Frontal cortex (tissue), 4 donors: ENCODE data around the gene NUAK2. TPM values are rescaled to one million over a fixed set of nuclear protein-coding genes. Genes with fewer than 3 reads are reported as not detected.
"Not testable (repeated sequence)": the region's sequence is repeated elsewhere in the genome, so short reads cannot be mapped to it uniquely, and the experiment has no call there.

Experiments used
- DNase-seq, 2 donors: peaks; one replicate each; pipeline ENCODE4 v3.0.0; 2012; ENCODE audit warnings: low spot score in 2 of 2
- FAIRE-seq: peaks from 2 replicates; lab custom pipeline; 2012; peaks lifted over from hg19 to GRCh38; lab: Jason Lieb, UNC
- total RNA-seq: library from RNA; depleted of rRNA; stranded (reverse); fragments of >200 nt; gene quantifications from one replicate; pipeline ENCODE4 v1.2.3, GENCODE V29; 2014
- donor health status: control.
- donor health status: control.
- donor health status: control.

NUAK2 gene
- total RNA-seq, 1 donor from 2014 or later = 0.41 TPM

DNA sequence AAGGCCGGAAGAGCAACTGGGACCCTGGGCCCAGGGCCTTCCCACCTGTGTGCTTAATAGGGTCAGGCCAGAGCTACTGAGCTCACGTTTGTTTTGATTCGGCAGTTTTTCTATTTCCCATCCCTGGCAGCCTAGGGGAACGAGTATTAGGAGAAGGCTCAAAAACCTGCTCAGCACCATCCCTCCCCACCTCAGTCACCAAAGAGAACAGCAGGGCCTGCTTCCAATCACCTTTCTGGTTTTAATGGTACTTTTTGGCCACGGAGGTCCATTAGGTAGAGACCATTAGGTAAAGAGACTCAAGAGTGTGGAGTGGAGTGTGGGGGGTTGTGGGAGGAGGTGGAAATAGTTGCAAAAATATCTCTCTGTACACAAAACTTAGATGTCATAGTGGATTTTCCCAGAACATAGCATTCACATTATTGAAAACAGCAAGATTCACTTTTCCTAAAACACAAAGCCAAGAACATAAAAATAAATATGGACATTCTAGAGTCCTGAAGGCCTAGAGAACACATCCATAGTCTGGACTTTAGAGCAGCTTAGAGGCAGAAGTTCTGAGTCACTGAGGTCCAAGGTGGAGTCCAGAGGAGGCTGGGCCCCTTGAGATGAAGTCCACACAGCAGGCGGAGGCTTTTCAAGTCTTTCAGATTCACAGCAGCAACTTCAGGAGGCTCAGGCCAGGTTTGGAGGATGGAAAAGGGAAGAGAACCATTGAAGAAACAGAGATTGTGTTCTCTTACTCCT lies 19.5 kb downstream of the NUAK2 start:
- DNase-seq (no peak), FAIRE-seq (no peak)

DNA sequence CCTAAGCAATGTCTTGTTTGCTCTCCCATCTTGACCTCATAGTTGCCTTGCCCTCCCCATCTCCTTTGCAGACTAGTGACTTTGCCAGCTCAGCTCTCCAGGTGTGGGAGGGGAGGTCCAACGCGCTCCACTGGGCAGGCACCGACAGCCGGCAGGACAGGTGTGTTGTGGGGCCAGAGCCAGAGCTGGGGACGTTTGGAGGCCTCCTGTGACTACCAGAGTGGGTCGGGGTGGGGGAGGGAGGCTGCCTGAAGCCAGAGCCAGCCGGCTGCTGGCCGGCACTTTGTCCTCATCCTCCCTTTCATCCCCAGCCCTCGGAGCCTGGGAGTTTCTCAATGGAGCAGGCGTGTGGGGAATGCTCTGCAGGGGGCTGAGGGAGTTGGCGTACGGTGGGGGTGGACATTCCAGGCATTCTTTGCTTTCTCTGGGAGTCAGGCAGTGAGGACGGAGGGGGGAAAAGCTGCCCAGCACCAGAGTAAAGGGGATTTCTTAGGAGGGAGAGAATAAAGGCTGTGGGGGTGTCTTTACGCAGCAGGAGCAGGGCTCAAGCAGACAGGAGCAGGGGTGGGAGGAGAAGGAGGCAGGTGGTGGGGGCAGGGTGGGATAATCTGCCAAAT lies 20.2 kb downstream of the NUAK2 start:
- DNase-seq (peak in 1 of 2 donors; percentile 51), FAIRE-seq (no peak)

DNA sequence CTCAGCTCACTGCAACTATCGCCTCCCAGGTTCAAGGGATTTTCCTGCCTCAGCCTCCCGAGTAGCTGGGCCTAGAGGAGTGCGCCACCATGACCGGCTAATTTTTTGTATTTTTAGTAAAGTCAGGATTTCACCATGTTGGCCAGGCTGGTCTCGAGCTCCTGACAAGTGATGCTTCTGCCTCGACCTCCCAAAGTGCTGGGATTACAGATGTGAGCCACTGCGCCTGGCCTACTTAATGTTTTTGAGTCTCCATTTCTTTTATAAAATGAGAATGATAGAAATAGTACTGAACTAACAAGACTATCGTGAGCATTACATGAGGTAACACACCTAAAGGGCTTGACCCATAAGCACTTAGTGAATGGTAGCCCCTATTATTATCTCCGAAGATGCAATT lies 21.4 kb downstream of the NUAK2 start:
- DNase-seq = no peak
- FAIRE-seq = no peak

DNA sequence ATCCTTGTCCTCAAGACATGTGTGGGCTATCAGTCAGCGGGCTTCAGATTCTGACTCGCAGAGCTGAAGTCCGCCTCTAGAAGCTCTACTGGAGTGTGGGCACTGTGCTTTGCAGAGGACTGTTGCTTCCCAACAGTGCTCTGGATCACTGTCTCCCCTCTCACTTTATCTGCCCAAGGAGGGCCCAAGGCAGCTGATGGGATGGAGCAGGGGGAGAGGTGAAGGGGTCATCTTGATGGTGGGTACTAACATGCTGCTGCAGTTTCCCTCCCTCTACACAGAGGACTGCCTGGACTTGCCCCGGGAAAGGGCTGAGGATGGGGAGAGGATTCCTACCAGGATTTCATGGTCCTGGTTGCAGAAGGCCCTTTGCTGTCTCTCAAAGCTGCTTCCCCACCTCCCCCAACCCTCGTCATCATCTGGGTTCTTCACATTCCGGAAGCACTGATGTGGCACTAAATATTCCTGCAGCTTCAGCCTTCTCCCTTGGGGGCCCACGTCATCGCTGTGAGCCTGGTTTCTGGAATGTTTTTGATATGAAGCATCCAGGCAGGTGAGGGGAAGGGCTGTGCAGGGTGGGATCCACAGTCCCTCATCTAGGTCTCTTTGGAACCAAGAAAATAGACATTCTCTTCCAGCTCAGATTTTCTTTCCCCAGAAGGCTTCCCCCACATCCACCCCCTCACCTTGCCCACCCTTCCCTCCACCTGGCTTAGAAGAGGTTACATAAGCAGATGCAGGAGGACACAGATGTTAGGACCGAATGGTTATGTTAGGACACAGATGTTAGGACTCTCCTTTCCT lies 23.2 kb downstream of the NUAK2 start:
- no peak for DNase-seq
- no peak for FAIRE-seq

DNA sequence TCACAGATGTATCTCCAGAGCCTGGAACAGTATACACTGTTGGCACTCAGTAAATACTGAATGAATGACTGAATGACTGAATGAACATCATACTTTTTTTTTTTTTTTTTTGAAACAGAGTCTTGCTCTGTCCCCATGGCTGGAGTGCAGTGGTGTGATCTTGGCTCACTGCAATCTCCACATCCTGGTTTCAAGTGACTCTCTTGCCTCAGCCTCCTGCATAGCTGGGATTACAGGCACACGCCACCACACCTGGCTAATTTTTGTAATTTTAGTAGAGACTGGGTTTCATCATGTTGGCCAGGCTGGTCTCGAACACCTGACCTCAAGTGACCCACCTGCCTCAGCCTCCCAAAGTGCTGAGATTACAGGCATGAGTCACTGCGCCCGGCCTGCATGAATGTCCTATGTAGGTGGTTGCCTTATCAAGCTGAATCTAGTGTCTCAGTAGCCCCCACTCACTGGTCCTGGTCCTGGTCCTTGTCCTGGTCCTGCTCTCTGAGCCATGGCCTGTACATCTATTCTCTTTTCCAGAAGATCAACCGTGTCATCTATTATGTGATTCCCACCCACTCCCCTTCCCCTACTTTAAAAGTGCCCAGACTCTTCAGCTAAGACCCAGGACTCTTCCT lies 23.9 kb downstream of the NUAK2 start:
- not testable (repeated sequence) for DNase-seq, FAIRE-seq

DNA sequence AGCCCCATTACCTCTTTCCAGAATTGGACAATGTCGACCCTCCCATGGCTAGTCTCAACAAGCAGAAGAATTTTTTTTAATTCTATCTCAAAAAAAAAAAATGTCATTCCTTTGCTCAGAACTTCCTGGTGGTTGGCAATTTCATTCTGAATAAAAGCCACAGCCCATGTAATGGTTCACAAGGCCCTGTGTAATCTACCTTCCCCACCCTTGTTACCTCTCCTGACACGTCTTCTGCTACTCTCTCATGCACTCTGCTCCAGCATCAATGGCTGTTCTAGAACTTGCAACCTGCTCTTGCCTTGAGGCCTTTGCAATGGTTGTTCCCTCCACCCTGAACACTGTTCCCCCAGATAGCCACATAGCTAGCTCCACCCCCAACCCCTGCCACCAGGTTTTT lies 25.4 kb downstream of the NUAK2 start:
- DNase-seq (no peak), FAIRE-seq (no peak)

DNA sequence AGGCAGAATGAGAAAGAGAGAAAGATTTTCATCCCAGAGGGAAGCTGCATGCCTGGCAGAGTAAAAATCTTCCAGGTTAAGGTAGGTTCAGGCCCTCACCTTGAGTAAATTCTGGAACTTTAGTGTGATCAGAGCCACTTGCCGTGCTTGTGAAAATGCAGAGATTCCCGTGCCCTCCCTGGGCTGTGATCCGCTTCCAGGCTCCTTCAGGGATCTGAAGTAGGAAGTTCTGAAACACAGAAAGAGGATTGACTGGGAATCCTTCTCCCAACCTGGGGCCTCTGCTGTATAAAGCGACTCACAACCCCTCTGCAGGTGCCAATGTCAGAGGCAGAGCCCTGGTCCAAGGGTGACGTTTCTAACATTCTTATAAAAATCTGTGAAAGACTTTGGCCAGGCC lies 26.6 kb downstream of the NUAK2 start:
- FAIRE-seq (no peak), DNase-seq (no peak)

DNA sequence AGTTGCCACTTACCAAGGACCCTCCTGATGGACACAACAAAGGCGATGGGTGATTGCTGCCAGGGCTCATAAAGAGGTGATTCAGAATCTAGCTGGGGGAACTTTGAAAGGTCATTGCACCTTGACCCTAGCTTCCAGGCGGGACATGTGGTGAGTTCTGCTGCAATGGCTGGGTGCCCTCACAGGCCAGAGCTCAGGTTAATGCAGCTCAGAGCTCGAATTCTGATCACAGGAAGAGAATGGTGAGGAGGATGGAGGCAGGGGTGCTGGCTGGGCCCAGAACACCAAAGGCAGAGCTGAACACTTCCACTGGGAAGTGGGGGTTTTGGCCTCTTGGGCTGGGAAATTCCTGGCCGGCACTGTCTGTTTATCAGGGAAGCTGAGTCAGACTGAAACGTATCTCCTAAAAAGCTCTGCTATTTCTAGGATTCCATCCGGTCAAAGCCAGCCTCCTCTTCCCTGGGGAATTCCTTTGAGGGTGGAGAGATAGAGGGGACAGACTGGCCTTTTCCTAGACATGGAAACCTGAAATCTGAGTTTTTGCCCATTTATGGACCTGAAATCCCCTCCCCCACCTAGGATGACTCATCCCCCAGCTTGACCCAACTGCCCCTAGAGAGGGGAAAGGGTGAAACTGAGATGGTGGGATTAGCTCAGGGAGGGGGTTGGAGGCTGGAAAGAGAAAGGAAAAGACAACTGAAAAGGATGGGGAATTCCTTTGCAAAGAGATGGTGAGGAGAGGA lies 27.2 kb downstream of the NUAK2 start:
- FAIRE-seq = no peak
- no peak for DNase-seq

DNA sequence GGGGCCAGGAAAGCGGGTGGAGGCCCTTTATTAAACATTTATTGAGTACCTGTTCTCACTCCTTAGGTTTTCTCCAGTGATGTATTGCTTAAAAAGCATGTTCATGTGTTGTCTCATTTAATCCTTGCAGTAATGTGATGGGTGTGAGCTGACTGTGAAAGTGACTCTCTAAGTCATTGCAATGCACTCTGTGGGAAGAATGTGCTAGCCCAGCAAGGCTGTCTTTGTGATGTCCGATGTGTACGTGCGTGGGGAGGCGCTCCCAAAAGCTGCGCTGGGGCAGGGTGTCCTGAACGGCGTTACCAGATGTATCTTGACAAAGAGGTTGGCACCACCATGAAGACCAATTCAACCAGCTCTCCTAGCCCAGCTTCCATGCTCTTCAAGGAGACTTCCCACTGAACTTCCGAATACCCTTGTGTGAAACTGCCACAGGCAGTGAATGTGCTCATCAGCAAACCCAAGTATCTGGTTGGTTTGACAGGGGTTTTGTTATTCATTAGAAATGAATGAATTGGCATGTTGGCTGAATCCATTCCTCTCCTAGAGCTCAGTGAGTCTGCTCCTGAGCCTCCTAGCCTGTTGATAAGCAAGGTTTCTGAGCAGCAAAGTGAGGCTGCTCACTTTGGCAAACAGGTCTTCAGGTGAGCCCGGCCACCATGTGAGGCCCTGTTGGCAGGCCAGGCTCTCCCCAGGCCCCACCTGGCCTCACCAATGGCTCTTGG lies 28.0 kb downstream of the NUAK2 start:
- DNase-seq = no peak
- FAIRE-seq = no peak

DNA sequence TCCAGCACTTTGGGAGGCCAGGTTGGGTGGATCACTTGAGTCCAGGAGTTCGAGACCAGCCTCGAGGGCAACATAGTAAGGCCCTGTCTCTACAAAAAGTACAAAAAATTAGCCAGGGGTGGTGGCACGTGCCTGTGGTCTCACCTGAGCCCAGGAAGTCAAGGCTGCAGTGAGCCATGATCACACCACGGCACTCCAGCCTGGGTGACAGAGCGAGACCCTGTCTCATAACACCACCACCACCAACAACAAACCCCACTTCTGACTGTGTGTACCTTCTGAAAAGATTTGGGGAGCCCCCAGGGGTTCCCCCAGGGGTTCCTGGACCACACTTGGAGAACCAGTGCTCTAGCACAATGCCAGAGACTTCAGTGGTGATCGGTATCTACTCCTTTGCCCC lies 29.9 kb downstream of the NUAK2 start:
- FAIRE-seq = no peak
- no peak for DNase-seq

DNA sequence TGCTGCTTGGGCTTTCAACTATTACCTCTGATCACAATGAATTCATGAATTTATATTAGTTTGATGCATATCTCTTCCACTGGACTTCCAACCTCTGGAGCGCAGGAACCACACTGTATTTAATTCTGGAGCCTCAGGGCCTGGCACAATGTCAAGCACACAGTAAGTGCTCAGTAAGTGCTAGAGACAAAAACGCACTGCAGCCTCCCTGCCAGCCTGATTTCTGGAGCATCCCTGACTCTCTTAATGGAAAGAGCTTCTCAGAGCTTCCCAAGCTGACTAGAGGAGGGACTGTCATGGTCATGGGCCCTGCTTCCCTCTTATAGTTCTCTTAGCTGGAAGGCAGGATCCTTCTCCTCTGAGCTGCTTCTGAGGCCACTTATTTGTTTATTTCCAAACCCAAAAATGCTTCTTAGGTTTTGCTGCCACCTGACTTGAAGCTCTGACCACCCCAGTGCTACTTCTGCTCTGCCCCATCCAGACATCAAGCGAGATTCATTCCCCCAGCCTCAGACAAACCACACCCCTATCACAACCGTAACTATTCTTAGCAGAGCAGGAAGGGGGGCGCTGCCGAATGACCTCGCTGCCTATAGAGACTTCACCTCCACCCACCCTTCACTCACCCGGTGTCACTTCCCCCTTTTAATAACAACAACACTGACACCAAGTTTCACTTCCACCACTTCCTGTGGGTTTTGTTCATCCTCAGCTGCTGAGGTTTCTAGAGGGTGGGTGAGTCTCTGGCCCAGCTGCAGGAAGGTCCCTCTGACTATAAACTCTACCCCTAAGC lies 33.6 kb downstream of the NUAK2 start:
- no peak for FAIRE-seq
- DNase-seq = no peak

DNA sequence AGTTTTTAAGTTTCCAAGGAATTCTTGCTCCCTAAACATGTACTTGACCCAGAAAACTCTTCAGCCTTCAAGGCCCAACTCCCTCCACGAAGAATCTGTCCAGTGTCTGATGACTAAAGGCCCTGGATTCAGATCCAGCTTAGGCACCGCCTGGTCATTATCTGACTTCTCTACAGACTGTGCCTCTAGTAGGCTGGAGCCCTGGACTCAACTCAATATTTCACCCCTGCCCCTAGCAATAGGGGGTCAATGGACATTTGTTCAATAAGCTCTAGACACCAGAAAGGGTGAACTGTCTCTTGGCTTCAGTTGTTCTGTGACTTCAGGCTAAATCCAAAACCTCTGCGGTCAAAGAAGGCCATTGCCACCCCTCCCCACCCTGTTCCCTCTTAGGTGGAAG lies 34.5 kb downstream of the NUAK2 start:
- DNase-seq = no peak
- no peak for FAIRE-seq

DNA sequence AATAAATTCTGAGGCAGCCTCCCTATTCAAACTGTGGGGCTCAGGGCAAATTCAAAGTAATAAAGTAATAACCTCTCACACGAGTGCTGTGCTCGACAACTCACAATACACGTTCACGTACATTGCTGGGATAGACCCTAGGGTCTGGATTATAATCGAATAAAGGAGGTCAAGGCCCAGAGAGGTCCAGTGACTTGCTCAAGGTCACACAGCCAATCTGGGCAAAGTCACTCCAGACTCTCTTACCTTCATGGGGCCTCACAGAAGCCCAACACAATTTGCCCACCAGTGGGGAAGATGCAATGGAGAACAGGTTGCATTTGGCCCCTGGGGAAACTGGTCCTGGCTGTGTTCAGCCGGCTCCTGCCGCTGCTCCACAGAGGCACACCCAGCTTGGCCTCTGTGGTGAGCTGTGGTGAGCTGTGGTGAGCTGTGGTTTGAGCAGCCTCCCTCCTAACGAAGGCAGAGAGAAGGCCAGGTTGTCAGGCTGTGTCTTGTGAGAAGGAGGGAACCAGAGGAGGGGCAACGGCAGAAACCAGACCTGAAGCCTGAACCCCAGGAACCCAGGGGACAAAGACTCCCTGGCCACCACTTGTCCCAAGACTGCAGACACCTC lies 35.1 kb downstream of the NUAK2 start:
- FAIRE-seq = no peak
- no peak for DNase-seq

DNA sequence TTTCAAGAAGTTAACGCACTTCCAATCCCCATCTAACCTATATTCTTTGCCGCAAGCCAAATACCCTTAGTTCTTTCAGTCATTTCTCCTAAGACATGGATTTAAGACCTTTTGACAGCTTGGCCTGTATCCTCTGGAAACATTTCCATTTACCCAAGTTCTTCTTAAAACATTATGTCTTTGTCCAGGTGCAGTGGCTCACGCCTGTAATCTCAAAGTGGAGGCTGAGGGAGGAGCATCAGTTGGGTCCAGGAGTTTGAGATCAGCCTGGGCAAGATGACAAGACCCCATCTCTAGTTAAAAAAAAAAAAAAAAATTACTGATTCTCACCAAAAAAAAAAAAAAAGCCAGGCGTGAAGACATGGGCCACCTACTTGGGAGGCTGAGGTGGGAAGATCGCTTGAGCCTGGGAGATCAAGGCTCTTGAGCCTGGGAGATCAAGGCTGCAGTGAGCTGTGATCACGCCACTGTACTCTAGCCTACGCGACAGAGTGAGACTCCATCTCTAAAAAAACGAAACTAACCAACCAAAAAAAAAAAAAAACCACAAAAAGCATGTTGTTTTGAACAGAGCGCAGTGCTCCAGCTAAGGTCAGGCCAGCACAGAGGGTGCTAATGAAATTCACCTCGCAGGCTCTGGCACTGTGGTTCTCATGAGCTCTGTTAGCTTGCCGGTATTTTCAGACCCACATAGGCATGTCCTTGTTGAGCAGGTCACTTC lies 36.0 kb downstream of the NUAK2 start:
- FAIRE-seq = no peak
- no peak for DNase-seq

DNA sequence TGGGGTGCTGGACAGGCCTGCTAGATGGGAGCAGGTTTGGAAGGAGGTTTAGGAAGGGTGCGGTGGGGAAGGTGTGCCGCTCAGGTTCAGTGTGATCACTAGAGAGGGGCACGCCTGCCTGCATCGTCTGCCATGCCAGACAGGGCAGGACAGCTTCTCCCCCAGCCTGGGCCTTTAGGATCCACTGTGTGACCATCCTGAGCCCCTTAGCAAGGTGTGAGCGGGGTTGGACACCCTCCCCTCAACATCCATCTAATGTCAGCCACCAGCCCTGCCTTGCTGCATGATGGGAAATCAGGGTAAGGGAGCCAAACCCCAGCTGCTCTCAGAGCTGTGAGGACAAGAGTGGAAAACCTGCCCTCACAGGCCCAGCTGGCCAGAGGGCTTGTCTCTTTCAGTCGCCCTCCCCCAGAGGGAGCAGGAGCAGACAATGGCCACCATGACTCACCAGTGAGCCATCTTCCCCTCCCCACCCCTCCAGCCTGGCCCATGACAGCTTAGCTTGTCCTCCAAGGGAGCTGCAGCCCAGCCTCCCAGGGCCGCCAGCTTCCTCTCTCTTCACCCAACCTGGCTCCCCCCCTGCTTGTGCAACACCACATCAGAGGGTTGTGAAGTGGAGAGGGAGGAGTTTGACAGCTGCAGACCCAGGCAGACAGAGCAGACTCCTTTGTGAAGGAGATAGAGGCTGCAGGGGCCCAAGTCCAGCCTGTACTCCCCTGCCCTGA lies 37.0 kb downstream of the NUAK2 start:
- FAIRE-seq (no peak), DNase-seq (peak; percentile 62 to 82)

DNA sequence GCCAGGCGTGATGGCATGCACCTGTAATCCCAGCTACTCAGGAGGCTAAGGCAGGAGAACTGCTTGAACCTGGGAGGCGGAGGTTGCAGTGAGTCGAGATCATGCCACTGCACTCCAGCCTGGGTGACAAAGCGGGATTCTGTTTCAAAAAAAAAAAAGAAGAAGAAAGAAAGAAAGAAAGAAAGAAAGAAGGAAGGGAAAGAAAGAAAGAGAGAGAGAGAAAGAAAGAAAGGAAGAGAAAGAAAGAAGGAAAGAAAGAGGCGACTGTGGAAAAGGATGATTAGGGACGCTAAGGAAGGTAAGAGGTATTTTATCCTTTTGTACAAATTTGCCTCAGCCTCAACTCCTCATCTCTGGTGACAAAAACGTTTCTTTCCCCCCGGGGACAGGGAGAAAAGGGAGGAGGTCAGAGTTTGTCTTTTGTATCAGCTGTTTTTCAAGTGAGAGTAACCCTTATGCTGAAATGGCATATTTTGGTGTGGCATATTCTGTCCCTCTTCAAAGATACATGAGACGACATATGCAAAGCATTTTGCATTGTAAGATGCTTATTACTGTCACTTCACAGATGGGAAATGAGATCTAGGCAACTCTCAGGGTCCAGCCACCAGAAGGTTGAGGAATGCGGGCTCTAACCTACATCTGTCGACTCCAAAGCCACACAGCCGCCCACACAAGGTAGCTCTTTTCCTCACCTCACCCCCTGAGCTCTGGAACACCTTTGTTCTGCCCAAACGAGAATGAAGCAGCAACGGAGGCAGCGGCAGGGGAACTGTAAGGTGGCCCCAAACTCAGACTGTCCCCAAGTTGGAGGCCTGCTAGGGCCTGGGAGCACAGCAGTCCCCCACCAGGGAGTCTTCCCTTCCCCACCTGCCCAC lies 38.0 kb downstream of the NUAK2 start:
- FAIRE-seq (no peak), DNase-seq (no peak)
